Fibroblast of the conjunctiva (primary cell): ENCODE data around the gene RBM12.

Experiments used
- DNase-seq: peaks from one replicate; pipeline ENCODE4 v3.0.0-alpha.2; 2010; ENCODE audit warnings: low read depth

The RBM12 gene

GRCh38 chr20:35657271-35657670 lies 7.4 kb downstream of the RBM12 start:
- no peak for DNase-seq

GRCh38 chr20:35654415-35654814 lies 10.3 kb downstream of the RBM12 start:
- no peak for DNase-seq

DNA sequence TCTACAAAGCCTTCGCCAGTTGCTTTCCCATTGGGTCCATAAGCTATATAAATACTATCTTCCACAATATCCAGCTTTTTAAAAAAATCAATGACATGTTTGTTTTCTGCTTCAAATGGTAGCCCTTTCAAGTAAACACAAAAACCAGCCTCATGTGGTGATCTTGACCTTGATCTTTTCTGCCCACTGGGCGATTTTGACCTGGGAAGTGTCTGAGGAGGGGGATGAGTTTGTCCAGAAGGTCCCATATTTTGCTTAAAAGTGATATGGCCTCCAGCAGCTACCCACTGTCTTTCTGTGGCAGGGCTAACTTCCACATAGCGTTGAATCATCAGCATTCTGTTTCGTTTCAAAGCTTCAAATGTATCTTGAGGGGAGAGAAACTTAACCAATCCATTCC lies 10.8 kb downstream of the RBM12 start:
- DNase-seq: no peak

DNA sequence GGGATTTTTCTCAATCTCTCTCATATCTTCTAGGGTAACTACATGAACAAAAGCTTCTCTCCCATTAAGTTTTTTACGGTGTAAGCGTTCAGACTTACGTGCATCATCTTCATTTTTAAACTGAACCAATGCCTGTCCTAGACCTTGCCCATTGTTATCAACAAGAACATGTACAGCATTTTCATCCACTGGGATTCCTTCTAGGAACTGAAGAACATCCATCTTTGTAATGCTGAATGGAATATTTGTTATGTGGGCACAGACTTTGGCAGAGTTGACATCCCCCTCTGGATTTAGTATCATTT lies 11.3 kb downstream of the RBM12 start:
- no peak for DNase-seq

DNA sequence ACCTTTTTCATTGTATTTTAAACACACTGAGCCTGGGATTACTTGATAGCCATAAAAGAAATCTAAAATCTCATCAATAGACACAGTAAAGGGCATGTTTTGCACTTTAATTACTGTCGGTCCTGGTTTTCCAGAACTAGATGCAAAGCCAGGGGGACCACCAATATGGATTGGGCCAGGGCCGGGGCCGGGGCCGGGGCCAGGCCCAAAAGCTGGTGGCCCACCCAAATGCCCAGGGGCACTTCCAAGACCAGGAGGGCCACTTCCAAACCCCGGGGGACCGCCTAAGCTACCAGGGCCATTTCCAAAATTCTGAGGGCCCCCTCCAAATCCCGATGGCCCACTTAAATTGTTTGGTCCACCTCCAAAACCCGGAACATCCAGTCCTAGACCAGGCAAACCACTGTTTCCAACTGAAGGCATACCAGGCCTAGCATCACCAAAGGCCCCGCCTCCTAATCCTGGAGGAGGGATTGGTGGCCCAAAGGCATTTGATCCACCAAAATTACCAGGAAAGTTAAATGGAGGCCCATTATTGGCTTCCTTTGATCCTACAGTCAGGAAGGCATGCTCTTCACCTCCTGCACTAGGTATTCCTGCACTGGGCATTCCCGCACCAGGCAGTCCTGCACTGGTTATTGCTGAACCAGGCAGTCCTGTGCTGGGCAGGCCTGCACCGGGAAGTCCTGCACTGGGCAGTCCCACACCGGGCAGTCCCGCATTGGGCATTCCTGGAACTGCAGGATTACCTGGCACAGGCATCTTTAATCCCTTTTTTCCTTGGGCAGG lies 11.9 kb downstream of the RBM12 start:
- DNase-seq: no peak

DNA sequence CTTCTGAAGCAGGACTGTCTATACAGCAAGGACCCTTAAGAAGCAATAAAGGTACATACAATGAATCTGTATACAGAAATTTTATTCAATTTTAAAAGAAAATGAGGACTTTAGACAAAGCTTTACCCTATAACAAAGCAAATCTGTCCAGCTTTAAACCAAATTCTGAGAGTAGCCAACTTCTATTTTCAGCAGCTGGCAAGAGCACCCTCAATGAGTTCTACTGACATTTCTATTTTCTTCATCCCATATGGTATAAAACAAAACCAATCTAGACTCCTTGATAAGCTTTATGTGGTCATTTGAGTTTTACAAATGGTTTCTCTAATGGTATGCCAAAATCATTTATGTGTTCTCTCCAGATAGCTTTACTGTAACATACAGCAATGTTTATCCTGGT lies 12.7 kb downstream of the RBM12 start:
- no peak for DNase-seq

GRCh38 chr20:35650632-35651031 lies 14.1 kb downstream of the RBM12 start:
- DNase-seq: no peak

DNA sequence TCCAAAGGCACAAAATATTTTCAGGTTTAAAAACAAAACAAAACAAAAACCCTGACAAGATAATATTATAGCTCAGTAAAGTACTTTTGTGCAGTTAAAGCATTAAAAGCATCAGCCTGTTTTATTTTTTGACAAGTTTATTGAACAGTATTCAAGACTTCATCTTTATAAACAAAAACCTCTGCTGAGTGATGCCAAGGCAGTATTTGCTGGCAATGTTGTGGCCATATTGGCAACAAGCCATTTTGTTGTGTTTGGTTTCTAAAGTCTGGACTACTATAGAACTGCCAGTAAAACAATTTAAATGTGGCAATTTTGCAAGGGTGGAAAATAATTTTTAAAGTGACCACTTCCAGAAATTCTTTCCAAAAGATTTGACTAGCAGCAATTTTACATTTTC lies 15.9 kb downstream of the RBM12 start:
- peak; percentile 17 for DNase-seq

DNA sequence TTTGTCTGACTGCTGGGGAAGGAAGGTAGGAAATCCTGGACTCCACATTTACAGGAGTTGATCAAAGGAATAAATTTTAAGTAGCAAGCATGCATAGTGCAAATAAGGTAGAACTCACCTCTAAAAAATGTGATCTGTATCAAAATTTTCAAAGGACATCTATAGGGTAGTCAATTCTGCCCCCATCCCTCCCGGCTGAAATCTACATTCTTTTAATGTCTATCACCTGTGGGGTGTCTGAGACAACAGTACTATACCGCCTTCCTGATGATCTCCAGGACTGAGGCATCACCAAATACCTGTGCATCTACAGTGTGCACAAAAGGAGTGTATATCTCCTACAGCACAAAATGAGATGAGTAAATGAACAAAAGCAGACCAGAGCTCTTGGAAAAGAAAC lies 19.9 kb downstream of the RBM12 start:
- DNase-seq: no peak

DNA sequence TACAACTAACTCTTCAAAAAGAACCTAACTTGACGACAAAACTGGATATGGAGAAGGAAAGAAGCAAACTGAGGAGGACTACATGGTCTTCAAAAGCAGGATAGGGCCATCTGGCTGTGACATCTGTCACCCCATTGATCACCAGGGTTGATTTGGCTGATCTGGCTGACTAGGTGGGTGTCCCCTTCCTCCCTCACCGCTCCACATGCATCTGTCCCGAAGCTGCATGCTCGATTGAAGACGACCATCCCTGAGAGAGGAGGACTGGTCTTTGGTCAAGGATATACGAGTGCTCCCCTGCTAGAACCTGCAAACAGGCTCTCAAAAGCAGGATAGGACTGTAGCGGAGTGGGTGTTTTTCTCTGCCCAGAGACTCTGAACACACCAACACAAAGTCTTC lies 21.7 kb downstream of the RBM12 start:
- no peak for DNase-seq

- no peak for DNase-seq
These were observed 23.0 kb downstream of the RBM12 start for GRCh38 chr20:35641743-35642142.

- DNase-seq: no peak
These were observed 24.0 kb downstream of the RBM12 start for GRCh38 chr20:35640724-35641123.

- no peak for DNase-seq
These were observed 25.9 kb downstream of the RBM12 start for GRCh38 chr20:35638751-35639150.

GRCh38 chr20:35637276-35637675 lies 27.4 kb downstream of the RBM12 start:
- DNase-seq: no peak

GRCh38 chr20:35636095-35636494 lies 28.6 kb downstream of the RBM12 start:
- DNase-seq: no peak

DNA sequence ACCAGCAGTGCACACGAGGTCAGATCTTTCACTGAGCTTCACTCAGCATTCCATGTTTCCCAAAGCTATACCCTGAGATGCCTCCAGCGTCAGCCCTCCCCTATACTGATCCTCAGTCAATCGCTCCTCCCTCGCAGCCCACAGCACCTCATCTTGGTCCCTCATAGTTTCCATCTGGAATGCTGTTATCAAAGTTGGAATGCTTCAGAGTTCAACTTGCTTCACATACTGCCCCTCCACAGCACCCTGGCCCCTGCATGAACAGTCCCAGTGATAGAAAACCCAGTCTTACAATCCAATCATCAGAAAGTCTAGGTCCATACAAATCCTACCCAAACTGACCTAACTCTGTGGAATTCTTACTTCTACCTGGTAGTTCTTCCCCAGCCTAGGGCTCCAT lies 29.0 kb downstream of the RBM12 start:
- no peak for DNase-seq

- no peak for DNase-seq
These were observed 32.1 kb downstream of the RBM12 start for GRCh38 chr20:35632539-35633115.

DNA sequence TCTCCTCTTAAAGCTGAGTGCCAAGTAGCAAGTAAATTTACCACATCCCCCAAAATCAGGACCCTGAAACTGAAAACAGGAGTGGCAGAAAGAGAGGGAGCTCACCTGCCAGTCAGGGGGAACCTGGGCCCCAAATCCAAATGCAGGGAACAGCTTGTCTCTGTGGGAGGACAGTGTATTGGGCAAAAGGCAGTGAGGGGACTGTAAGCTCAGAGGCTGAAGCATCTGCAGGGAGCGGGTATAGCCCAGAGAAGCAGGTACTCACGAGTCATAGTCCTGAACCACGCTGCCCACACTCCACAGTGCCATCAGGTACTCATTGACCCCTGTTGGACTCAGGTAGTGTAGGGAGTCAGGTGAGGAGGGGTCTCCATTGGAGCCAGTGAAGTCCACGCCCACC lies 34.1 kb downstream of the RBM12 start:
- no peak for DNase-seq

DNA sequence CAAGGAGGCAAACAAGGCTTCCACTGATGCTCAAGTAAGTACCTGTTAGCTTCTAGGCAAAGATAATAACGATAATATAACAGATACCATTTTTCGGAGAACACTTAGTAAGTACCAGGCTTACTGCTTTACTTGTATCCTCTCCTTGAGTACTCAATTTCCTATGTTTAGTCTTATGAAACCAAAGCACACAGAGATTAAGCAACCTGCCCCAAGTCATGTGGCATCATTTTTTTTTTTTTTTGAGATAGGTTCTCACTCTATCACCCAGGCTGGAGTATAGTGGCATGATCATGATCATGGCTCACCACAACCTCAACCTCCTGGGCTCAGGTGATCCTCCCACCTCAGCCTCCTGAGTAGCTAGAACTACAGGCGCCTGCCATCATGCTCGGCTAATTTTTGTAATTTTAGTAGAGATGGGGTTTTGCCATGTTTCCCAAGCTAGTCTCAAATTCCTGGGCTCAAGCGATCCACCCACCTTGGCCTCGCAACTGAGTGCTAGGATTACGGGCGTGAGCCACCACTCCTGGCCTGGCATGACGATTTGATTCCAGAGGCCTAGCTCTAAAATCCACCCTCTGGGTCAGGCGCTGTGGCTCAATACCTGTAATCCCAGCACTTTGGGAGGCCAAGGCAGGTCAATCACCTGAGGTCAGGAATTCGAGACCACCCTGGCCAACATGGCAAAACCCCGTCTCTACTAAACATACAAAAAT lies 35.1 kb downstream of the RBM12 start:
- no peak for DNase-seq

DNA sequence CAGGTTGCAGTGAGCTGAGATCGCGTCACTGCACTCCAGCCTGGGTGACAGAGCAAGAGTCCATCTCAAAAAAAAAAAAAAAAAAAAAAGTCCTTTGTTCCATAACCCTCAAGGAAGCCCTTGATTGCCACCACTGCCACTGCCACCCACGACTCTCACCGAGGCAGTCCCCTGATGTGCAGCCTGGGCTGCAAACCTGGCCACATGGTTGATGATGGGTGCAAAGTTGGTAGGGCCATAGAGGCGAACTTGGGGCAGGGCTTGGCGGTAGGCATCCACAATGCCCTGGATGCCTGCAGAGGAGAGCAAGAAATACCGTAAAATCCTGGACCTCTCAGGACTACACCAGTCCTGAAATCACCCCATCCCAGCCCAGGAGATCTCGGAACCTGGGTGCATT lies 37.6 kb downstream of the RBM12 start:
- DNase-seq: no peak

DNA sequence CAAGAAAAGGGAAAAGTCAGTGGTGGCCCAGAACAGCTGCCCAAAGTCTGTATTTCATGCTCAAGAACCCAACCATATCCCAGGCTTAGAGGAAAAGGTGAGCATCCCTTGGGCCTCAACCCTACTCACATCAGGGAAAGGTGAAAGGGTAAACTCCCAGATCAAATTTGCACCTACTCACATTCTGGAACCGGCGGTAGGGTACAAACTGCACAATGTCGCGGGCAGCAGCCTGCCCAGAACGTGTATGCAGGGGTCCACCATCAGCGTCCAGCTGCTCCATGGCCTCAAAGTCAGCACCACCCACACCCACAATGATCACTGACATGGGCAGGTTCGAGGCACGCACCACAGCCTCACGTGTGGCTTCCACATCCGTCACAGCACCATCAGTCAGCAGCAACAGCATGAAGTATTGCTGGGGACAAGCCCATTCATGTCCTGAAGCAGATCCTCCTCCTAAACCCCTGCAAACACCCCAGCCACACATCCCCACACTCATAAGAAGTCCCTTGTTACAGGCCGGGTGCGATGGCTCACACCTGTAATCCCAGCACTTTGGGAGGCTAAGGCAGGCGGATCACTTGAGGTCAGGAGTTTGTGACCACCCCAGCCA lies 38.2 kb downstream of the RBM12 start:
- no peak for DNase-seq

DNA sequence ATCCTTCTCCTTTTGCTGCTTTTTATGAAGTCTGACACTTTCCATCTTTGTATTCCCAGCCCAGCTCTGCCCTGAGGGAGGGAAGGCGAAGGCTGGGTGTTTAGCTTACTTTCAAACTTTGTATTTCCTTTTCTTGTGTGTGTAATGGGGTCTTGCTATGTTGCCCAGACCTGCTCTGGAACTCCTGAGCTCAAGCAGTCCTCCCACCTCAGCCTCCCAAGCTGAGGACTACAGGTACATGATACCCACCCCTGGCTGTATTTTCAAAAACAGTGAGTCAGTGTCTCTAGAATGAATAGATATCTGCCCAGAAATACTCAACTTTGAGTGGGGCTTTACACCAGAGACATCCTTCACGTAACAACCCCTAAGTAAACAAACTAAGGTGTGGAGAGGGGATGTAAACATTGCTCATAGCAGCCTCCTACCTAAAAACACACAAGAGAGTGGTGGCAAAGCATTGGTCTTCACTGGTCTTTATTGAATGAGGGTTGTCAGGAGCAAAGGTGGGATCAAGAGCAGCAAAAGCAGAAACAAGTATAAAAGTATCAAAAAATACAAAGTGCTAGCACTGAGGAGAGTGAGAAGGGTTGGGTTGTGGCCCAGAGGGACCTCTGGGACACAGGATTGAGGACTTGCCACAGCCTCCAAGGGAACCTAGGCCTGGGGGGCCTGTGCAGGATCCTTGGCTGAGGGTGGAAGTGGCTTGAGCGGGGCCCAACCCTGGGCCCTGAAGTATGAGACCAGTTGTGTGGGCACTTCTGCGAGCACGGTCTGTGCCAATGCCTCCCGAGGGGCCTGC lies 38.9 kb downstream of the RBM12 start:
- DNase-seq: no peak
